Activated CD4-positive, alpha-beta T cell treated with anti-CD3 and anti-CD28 coated beads, Interleukin-2, Interleukin-6, amounts not matched to agents 100 ng/mL and 50 ng/mL, durations not matched to agents 16 hours and 8 hours (primary cell): ENCODE results near the gene PPP1R1C.

Experiments used
- DNase-seq: peaks from one replicate; pipeline ENCODE4 v3.0.0-alpha.2; 2020

Gene PPP1R1C

DNA sequence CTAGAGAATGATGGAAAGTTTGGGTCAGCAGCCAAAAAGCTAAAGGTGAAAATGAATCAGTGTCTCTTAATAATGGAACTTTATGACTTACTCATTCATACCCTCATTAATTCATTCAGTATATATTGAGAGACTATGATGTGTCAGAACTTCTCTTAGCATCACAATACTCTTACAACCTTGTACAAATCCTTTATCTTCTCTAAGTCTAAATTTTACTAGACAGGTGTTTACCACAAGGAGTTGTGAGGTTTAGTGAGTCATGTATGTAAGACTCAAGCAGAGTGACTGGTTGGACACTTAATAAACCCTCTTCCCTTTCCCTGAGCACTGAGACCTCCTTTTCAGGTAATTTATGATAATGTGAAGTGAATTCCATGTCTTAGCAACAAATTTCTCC lies 129.6 kb downstream of the PPP1R1C start:
- DNase-seq, result no peak

DNA sequence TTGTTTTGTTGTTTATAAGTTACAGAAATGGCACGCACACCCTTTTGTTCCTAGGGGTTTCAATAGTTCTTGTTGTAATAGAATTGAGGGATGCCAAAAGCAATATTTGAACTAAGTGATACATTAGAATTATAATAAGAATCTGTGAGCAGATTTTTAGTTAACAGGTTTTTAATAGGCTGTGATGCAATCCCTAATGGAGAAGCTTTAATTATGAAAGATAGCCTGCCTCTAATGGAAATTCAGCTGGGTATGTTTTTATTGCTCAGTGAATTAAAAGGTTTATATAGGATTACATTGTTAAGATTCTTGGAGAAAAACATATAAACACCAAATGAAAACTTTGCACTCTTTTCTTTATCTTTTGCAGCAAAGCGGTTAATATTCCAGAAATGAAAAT lies 131.1 kb downstream of the PPP1R1C start:
- DNase-seq, result no peak

DNA sequence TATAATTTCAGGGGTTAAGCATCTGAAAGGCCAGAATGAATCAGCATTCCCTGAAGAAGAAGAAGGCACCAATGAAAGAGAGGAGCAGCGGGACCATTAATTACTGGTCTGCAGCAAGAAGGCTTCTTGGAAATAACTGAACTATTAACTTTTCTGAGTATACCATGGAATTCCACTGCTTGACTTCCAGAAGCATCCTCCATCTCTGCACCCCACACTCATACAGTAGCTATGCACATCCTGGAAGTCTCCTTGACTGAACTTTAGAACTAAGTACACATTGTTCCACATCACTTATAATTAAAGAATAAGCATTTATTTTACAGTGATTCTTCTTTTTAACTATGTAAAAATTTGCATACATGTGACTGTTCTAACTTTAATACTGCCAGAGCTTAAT lies 131.5 kb downstream of the PPP1R1C start:
- no peak for DNase-seq

DNA sequence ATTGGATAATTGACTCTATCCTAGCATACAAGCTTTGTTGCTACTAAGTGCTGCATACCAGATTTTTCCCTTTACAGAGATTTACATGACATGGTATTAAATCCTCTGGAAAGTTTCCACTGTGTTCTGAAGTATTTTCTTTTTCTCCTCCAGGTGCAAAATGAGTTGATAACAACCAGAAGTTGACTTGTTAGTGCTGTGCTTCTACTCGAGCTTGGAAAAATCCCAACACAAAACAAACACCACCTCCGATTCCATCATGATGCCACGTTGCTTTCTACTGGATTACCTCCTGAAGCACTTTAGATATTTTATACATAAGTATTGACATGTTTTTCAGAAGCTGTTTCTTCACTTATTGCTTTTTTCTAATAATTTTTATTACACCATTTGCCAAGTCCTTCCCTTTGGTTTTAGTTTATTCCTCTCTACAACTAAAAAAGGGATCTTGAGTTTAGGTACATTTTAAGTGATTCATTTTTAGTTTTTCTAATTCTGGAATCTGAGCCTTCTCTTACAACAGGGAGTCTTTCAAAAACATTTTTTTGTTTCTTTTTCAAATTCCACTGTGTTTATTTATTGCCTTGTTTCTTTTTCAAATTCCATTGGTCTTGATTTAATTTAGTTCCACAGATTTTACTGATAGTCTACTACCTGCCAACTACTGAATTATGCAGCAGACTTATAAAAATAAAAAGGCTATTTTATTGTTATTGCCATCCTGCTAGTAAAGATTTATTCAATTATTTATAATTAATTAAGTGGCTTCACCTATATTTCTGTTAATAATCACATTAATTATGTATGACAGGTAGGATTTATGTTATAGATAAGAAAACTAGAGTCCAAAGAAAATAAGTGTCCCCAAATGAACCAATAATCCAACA lies 143.4 kb downstream of the PPP1R1C start:
- no peak for DNase-seq

DNA sequence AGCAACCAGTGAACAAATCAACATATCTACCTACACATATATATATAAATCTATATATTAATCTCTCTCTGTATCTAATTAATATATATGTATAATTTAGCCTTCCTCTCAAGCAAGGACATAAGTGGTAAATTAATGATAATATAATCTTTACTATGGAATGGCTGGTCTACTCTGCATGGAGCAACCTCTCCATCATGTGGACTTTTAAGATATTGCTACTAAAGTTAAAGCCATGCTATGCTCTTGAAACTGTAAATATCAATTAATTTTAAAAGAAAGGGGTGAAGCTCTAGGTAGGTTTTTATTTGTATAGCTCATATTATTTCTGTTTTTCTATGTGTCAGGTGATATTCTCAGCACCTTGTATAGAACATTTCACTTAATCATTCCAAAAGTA lies 147.0 kb downstream of the PPP1R1C start:
- no peak for DNase-seq

DNA sequence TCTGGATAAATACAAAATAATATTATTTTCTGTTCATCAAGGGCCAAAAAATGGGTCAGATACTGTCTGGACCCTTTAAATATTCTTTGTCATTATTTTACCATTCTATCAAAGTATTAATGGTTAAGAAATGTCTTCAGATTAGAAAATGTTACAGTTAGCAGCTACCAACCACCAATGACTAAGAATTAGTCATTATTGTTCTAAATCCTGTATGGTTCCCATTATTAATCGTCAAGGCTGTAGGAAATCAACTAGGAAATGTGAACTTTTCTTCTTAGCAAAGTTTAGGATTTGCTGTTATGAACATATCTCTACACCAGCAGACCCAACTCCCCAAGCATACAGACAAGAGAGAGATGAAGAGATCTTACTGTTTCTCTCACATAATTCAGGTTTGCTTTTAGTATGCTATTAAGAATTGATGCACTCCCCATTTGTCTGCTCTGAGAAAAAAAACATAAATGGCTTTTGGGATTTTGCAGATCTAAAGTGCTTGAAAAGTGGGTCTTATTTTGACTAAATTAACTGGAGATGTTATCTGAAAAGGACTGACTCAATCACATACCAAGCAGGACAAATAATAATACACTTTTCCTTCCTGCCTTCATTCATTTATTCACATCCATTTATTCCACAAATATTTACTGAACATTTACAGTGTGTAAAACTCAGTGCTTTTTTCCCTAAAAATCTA lies 147.7 kb downstream of the PPP1R1C start:
- no peak for DNase-seq

DNA sequence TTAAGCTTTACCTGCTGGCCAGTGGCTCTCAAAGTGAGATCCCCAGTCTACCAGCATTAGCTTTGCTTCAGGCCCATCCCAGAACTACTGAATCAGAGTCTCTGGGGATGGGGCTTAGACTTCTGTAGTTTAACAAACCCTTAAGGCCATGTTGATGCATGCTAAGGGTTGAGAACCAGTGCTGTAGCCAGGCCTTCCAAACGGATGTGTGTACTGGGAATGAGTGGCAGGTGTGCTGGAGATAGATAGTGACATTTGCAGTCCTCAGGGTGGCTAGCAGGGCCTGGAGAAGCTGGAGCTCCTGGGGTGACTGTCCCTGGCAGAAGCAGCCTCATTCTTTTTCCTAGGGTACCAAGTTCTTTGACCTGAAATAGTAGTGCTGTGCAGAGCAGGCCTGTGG lies 148.5 kb downstream of the PPP1R1C start:
- DNase-seq, result no peak

DNA sequence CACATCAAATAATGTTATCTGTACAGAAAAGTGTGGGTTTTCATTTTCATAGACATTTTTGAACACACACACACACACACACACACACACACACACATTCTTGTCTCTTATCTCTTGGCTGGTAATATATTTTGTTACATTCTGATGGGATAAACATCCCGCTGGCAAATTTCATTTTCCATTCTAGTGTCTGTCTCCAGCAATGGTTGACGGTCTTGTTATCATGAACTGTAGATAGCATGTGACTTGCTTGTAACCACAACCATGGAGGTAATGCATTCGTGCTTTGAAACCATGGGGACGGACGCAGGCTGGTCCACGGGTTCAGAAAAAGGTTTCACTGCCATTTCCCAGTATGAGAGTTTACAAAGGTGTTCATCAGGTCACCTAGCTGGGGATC lies 156.4 kb downstream of the PPP1R1C start:
- DNase-seq, result no peak

DNA sequence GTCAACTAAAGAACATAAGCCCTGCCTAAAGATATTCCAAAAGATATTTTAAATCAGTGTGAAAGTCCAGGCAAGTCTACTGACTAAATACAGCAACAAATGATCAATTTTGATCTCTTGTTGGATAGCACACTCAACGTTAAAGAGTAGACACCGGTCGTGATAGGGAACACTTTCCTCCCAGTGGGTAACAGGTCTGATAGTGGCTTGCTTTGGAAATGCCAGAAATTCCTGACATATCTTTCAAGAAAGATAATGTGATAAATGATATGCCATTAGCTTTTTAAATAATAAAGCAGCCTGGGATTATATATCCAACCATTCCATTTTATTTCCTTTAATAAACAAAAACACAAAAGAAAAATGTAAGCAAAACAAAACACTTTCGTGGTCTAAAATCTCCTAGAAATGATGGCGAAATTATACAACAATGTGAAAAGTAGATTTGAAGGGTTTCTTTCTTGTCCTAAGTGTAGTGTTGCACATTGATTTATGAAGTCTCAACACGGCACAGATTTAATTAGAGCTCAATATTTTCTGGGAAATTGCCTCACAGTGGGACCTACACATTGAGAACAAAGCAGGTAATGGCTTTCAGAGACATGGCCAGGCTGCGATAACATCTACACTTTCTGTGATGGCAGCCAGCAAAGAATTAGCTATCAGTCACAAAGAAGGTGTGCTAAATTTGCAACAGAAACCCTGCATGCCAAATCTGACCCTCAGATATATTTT lies 158.6 kb downstream of the PPP1R1C start:
- no peak for DNase-seq

DNA sequence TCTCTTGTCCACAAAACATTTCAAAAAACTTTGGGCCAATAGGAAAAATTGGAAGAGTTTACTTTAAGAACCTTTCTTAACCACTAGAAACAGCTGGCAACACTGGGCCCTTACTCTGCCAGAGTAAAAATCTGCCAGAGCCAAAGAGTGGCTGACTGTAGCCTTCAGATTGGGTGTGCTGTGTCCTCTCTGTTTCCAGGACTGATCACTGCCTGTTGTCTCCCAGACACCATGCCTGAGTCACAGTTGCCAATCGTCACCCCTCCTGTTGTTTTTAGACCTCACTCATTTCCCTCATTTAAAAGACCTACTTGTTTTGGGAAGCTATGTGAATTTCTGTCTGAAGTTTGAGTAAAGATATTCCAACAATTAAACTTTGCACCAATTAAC lies 159.1 kb downstream of the PPP1R1C start:
- no peak for DNase-seq

DNA sequence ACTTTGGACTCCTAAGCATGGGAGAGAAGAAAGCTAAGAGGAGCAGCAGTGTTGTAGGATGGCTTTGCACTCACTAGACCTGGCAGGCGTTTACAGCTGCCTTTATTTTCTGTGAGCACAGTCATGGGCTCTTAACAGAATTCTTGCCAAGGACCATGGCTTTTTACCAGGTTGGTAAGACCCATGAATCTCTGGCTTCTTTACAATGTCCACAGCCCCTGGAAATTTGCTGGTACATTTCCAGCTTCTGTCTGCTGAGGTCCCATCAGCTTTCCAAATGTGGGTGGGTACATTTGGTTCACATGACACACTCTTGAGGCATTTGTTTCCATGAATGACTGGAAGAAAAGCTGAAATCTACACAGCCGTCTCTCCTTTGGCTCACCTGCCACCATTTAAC lies 162.7 kb downstream of the PPP1R1C start:
- no peak for DNase-seq

DNA sequence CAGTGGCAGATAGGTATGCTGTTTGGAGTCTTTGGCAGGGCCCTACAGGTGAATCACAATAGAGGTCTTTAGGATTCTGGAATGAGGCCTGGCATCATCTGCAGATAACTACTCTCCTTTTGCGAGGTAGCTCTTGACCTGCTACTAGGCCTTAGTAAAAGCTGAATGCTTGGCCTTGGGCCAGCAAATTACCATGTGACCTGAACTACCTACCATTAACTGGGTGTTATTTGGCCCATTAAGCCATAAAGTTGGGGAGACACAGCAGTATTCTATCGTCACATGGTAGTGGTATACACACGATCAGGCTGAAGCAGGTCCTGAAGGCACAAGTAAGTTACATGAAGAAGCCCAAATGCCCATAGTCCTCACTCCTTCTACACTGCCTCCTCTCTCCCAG lies 178.2 kb downstream of the PPP1R1C start:
- DNase-seq, result no peak

DNA sequence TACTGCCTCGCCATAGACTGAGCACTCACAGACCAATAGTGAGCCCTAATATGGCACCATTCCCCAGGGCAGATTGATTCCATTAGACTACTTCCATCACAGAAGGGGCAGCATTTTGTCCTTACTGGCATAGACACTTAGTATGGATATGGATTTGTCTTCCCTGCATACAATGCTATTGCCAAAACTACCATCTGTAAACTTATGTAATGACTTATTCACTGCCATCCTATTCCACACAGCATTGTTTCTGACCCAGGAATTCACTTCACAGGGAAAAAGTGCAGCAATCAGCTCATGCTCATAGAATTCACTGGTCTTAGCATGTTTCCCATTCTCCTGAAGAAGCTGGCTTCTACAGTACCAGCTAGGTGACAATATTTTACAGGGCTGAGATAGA lies 179.0 kb downstream of the PPP1R1C start:
- DNase-seq, result no peak

DNA sequence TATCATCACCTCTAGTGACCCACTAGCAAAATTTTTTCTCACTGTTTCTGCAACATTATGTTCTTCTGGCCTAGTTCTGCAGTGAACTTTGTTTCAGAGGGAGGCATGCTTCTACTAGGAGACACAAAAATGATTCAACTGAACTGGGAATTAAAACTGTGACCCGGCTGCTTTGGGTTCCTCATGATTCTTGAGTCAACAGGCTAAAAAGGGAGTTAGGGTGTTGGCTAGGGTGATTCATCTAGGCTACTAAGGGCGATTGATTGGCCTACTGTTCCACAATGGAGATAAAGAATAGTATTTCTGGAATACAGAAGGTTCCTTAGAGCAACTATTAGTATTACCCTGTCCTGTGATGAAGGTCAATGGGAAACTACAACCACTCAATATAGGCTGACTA lies 179.5 kb downstream of the PPP1R1C start:
- DNase-seq, result no peak

DNA sequence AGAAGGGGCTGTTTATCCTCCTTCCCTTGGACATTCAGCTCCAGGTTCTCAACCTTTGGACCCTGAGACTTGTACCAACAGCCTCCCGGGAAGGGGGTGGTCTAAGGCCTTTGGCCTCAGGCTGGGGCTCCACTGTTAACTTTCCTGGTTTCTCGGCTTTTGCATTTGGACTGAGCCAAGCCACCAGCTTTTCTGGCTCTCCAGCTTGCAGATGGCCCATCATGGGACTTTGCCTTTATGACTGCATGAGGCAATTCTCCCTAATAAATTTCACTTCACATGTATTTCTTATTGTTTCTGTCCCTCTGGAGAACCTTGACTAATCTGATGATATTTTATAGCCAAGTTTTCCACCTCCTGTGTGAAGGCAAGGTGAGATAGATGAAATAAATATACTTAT lies 180.8 kb downstream of the PPP1R1C start:
- no peak for DNase-seq

DNA sequence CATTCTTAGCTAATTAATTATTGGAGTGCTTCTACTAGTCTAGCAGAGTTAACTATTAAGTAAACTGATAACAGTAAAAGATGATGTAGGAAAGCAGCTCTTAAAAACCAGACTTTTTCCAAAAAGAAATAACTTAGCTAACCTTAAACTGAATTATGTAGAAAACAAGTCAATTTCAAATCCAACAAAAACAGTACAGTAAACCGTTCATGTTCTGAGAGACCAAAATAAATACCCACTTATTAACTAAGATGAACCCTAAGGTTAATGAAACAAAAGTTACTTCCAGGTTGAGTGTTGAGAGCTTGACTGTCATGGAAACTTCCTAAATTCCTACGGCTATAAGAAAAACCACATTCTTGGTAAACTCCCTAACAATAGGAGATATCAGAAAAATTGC lies 181.2 kb downstream of the PPP1R1C start:
- DNase-seq, result no peak
